A673 (cell line): ENCODE measurements around the gene TCEA3. TPM values are rescaled to one million over a fixed set of nuclear protein-coding genes. Genes with fewer than 3 reads are reported as not detected.
A peak's percentile ranks its signal among the peaks of the same experiment; 100 is the strongest.

Experiments
- BruUV-seq: library from RNA; stranded (reverse); fragments of 400-500 nt; replicated peaks from 2 replicates; lab custom pipeline; 2021; lab: Mats Ljungman, UMichigan
- CTCF ChIA-PET: fragments of 300-600 bp; sonication (Branson Sonifier 250); formaldehyde crosslinking; loops from one replicate; lab custom pipeline; 2022; ENCODE audit warnings: antibody characterized with exemption; lab: Charles Lee
- POLR2A ChIA-PET: fragments of 300-600 bp; sonication (Branson Sonifier 250); formaldehyde crosslinking; loops from one replicate; lab custom pipeline; 2022; ENCODE audit warnings: antibody characterized with exemption; ENCODE audit not compliant: low non-redundant PET; lab: Charles Lee
- DNase-seq: peaks from one replicate; pipeline ENCODE4 v3.0.0-alpha.2; 2015; ENCODE audit warnings: low spot score
- H3K27ac ChIP-seq: fragments of 200-600 bp; sonication (generic); 2 replicates; pipeline ENCODE4 v1.5.1; 2016; ENCODE audit warnings: mixed run types, low read depth, mild to moderate bottlenecking, mixed read lengths, antibody characterized with exemption, low read length; ENCODE audit not compliant: poor library complexity, severe bottlenecking
- H3K27me3 ChIP-seq: fragments of 200-600 bp; sonication (generic); replicated peaks from 2 replicates; pipeline ENCODE4 v1.6.1; 2017; ENCODE audit warnings: mixed run types, low read depth, mild to moderate bottlenecking, mixed read lengths, antibody characterized with exemption, low read length; ENCODE audit not compliant: insufficient read depth, poor library complexity
- H3K36me3 ChIP-seq: fragments of 200-600 bp; sonication (generic); 2 replicates; pipeline ENCODE4 v1.6.1; 2016; ENCODE audit warnings: mixed run types, mild to moderate bottlenecking, mixed read lengths, antibody characterized with exemption, low read length; ENCODE audit not compliant: insufficient read depth, poor library complexity, severe bottlenecking
- H3K4me1 ChIP-seq: fragments of 200-600 bp; sonication (generic); 2 replicates; pipeline ENCODE4 v1.6.1; 2017; ENCODE audit warnings: mixed run types, mild to moderate bottlenecking, mixed read lengths, antibody characterized with exemption, low read length; ENCODE audit not compliant: insufficient read depth, poor library complexity, severe bottlenecking
- H3K4me3 ChIP-seq: fragments of 200-600 bp; sonication (generic); 2 replicates; pipeline ENCODE4 v1.5.1; 2016; ENCODE audit warnings: low read depth, mixed run types, mild to moderate bottlenecking, mixed read lengths, low read length; ENCODE audit not compliant: poor library complexity, severe bottlenecking
- H3K9me3 ChIP-seq: fragments of 200-600 bp; sonication (generic); 2 replicates; pipeline ENCODE4 v1.6.1; 2016; ENCODE audit warnings: mixed run types, low read depth, mild to moderate bottlenecking, mixed read lengths, antibody characterized with exemption, low read length; ENCODE audit not compliant: poor library complexity, severe bottlenecking
- EZH2 ChIP-seq: fragments of 200-600 bp; sonication (generic); IDR thresholded peaks from 2 replicates; pipeline ENCODE4 v1.6.1; 2017; ENCODE audit warnings: borderline replicate concordance, low read depth, mild to moderate bottlenecking, mixed read lengths, antibody characterized with exemption, low read length; ENCODE audit not compliant: poor library complexity, severe bottlenecking
- intact Hi-C: fragments of 100-400 bp; cut with micrococcal nuclease; formaldehyde crosslinking; loops from one replicate; pipeline ENCODE4 v1.10.0; 2022; ENCODE audit not compliant: unreplicated experiment
- total RNA-seq: library from RNA; stranded (reverse); gene quantifications from 2 replicates; pipeline ENCODE4 v1.2.3, GENCODE V29; 2021
- TF ChIP-seq, protein P1 (sequence below): fragments of 300-800, 200-600 bp; sonication (generic); conservative IDR thresholded peaks from 2 replicates; pipeline ENCODE4 v1.5.1; 2017; ENCODE audit warnings: low read depth, mild to moderate bottlenecking, antibody characterized with exemption, low read length, moderate library complexity, mixed read lengths

TCEA3 gene
- total RNA-seq, 1 experiment from 2014 or later, result 0.99 TPM

DNA sequence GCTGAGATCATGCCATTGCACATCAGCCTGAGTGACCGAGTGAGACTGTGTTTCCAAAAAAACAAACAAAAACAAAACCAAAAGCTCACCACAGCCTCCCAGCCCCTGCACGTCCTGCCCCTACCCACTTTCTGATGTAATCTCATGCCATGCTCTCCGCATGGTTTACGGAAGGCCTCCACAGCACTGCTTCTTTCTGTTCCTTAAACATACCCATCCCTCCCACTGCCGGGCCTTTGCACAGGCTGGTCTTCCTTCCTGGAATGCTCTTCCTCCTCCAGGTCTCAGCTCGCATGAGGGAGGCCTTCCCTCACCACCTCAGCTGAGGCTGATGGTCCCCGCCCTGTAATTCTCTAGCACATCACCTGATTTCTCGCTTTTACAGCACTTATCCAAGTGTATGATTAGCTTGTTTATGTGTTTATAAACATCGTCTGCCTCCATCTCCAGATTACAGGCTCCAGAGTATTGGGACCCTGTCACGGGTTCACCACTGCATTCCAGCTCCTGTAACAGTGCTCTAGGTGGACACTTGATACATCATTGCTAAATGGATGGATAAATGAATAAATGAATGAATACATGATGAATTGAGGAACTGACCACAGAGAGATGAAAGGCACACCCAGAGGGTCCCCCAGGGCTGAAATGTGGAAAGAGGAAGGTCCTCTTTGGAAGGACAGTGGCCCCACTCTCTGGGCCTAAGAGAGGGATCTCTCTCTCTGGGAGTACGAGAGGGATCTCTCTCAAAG lies 22.1 kb downstream of the TCEA3 start:
- CTCF ChIA-PET, result interaction anchor here (0.6 kb wide), 2 partner anchors 15 to 138 kb away, joined by 5 to 6 read pairs; no protein-coding TSS in a partner anchor
- POLR2A ChIA-PET, result no interaction called here
- no TSS peak for BruUV-seq
- H3K27me3 ChIP-seq, result no peaks in the 10 kb centered on the region
- peak overlapping the region; percentile 7 for H3K27ac ChIP-seq
- intact Hi-C loops, result loop anchor here (5.0 to 10.0 kb wide), 3 partner anchors 88 to 425 kb away; no protein-coding TSS in a partner anchor
- H3K4me3 ChIP-seq, result no peak overlapping the region
- no peak for DNase-seq
- H3K4me1 ChIP-seq, result peaks cover 27% of the 10 kb centered on the region
- TF ChIP-seq EZH2, result no peak
- TF ChIP-seq, protein P1, sequence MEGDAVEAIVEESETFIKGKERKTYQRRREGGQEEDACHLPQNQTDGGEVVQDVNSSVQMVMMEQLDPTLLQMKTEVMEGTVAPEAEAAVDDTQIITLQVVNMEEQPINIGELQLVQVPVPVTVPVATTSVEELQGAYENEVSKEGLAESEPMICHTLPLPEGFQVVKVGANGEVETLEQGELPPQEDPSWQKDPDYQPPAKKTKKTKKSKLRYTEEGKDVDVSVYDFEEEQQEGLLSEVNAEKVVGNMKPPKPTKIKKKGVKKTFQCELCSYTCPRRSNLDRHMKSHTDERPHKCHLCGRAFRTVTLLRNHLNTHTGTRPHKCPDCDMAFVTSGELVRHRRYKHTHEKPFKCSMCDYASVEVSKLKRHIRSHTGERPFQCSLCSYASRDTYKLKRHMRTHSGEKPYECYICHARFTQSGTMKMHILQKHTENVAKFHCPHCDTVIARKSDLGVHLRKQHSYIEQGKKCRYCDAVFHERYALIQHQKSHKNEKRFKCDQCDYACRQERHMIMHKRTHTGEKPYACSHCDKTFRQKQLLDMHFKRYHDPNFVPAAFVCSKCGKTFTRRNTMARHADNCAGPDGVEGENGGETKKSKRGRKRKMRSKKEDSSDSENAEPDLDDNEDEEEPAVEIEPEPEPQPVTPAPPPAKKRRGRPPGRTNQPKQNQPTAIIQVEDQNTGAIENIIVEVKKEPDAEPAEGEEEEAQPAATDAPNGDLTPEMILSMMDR, result no peak
- H3K9me3 ChIP-seq, result no peaks in the 10 kb centered on the region
- no peaks in the 10 kb centered on the region for H3K36me3 ChIP-seq

DNA sequence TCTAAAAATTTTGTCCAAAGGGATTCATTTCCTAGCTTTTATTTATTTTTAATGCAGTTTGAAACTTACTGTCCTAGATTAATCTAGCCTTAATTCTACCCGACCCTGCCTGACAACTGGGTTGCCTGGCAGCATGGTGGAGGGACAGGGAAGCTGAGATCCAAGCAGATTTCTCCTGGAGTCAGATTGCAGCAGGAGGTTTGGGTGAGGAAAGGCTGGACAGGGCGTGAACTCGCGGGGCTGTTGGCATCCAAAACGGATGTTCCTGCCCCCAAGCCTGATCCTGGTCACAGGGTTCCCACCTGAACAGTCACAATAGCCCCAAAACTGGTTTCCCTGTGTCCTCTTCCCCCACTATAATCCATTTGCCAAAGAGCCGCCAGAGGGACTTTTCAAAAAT lies 23.2 kb downstream of the TCEA3 start:
- Histone ChIP-seq H3K27me3 (no peaks in the 10 kb centered on the region), H3K27ac (no peak overlapping the region), H3K36me3 (no peaks in the 10 kb centered on the region), H3K9me3 (no peaks in the 10 kb centered on the region), H3K4me3 (no peak overlapping the region), H3K4me1 (peaks cover 27% of the 10 kb centered on the region)
- no peak for TF ChIP-seq EZH2
- TF ChIP-seq, protein P1, result no peak
- DNase-seq, result no peak
- no TSS peak for BruUV-seq
- ChIA-PET POLR2A (no interaction called here), CTCF (no interaction called here)
- intact Hi-C loops, result loop anchor here (5.0 to 10.0 kb wide), 3 partner anchors 87 to 424 kb away; no protein-coding TSS in a partner anchor

DNA sequence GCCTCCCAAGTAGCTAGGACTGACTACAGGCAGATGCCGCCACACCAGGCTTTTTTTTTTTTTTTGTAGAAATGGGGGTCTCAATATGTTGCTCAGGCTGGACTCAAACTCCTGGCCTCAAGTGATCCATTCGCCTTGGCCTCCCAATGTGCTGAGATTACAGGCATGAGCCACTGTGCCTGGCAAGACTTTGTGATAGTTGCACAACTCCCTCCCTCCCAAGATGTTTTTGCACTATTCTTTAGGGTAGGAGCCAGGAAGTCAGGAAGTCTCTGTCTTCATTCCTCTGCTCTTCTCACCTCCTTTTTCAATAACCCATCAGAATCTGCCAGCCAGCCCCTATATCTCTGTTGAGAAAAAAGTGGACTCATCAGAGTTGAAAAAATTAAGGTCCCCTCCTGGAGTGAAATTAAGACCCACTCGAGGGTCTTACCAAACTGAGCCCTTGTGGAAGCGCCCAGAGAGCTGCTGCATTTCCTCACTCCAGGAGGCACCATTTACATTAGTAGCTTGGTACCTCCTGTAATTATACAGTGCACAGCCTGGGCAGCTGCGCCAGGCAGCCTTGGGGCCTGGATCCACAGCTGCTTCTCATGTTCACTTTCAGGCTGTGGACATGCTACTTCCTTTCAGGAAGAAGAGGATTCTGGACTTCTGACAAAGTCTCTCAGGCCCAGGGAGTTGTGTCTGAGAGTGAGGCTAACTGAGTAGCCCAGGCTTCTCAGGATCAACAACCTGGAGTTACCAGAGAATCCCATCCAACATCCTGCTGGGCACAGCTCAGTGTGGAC lies 24.0 kb downstream of the TCEA3 start:
- Histone ChIP-seq H3K36me3 (no peaks in the 10 kb centered on the region), H3K27ac (no peak overlapping the region), H3K27me3 (no peaks in the 10 kb centered on the region), H3K4me1 (peaks cover 27% of the 10 kb centered on the region), H3K4me3 (no peak overlapping the region), H3K9me3 (no peaks in the 10 kb centered on the region)
- BruUV-seq, result no TSS peak
- ChIA-PET CTCF (interaction anchor here (0.7 kb wide), 1 partner anchor 24 kb away, joined by 3 read pairs; no protein-coding TSS in a partner anchor), POLR2A (no interaction called here)
- TF ChIP-seq EZH2, result no peak
- TF ChIP-seq, protein P1, result no peak
- DNase-seq, result peak; percentile 41
- intact Hi-C loops, result loop anchor here (5.0 to 10.0 kb wide), 3 partner anchors 86 to 423 kb away; no protein-coding TSS in a partner anchor
